Fibroblast of skin of scalp (primary cell): ENCODE data around the gene TMEM165.

Source experiments
- DNase-seq: peaks from one replicate; pipeline ENCODE4 v3.0.0-alpha.2; 2013

The TMEM165 gene

GRCh38 chr4:55466001-55466400 lies 70.2 kb downstream of the TMEM165 start:
- no peak for DNase-seq

GRCh38 chr4:55468724-55469123 lies 73.0 kb downstream of the TMEM165 start:
- DNase-seq, result peak; percentile 54

- DNase-seq, result no peak
These were observed 74.2 kb downstream of the TMEM165 start for GRCh38 chr4:55469979-55470378.
